OCI-LY3 (cell line): Measurements from ENCODE around the gene C6orf163.

Experiments used
- H2AFZ ChIP-seq: fragments of 200-600, 300-600 bp; shearing (Covaris generic); 2 replicates; pipeline ENCODE4 v1.6.0; 2014; ENCODE audit warnings: antibody characterized with exemption, low read depth, low read length
- H3K27ac ChIP-seq: fragments of 200-600, 300-600 bp; sonication (generic); 2 replicates; pipeline ENCODE4 v1.5.1; 2014; ENCODE audit warnings: mild to moderate bottlenecking, low read length, moderate library complexity, mixed read lengths
- H3K27me3 ChIP-seq: fragments of 200-600, 300-600 bp; sonication (generic); 2 replicates; pipeline ENCODE4 v1.6.1; 2014; ENCODE audit warnings: low read depth, low read length, mixed read lengths
- H3K36me3 ChIP-seq: fragments of 200-600, 300-600 bp; sonication (generic); replicated peaks from 2 replicates; pipeline ENCODE3; 2014; ENCODE audit warnings: low read depth, low read length, mixed read lengths
- H3K4me1 ChIP-seq: fragments of 300-600, 200-600 bp; sonication (generic); 2 replicates; pipeline ENCODE4 v1.6.1; 2014; ENCODE audit warnings: low read length, mixed read lengths
- H3K4me2 ChIP-seq: fragments of 200-600, 300-600 bp; sonication (generic); 2 replicates; pipeline ENCODE4 v1.6.1; 2014; ENCODE audit warnings: low read length, mixed read lengths
- H3K4me3 ChIP-seq: fragments of 300-600, 200-600 bp; sonication (generic); 2 replicates; pipeline ENCODE4 v1.5.1; 2014; ENCODE audit warnings: antibody characterized with exemption, mild to moderate bottlenecking, low read length, moderate library complexity
- H3K79me2 ChIP-seq: fragments of 300-600, 200-600 bp; shearing (Covaris generic); 2 replicates; pipeline ENCODE4 v1.6.1; 2014; ENCODE audit warnings: mild to moderate bottlenecking, low read length, mixed read lengths
- H3K9ac ChIP-seq: fragments of 300-600, 200-600 bp; shearing (Covaris generic); 2 replicates; pipeline ENCODE4 v1.6.0; 2014; ENCODE audit warnings: mild to moderate bottlenecking, low read length, moderate library complexity
- H3K9me3 ChIP-seq: fragments of 200-600, 300-600 bp; shearing (Covaris generic); 2 replicates; pipeline ENCODE4 v1.6.1; 2014; ENCODE audit warnings: low read length, mixed read lengths; ENCODE audit not compliant: insufficient read depth
- H4K20me1 ChIP-seq: fragments of 200-600, 300-600 bp; sonication (generic); 2 replicates; pipeline ENCODE4 v1.6.1; 2016; ENCODE audit warnings: low read length, mixed read lengths; ENCODE audit not compliant: insufficient read depth
- CTCF ChIP-seq: fragments of 200-600, 300-600 bp; sonication (generic); IDR thresholded peaks from 2 replicates; pipeline ENCODE4 v1.5.1; 2014; ENCODE audit warnings: antibody characterized with exemption, low read length, low read depth
- EZH2phosphoT487 ChIP-seq: fragments of 200-600 bp; shearing (Covaris generic); IDR thresholded peaks from 2 replicates; pipeline ENCODE4 v1.6.1; 2018; ENCODE audit warnings: antibody characterized with exemption, mixed run types, low read depth

The C6orf163 gene

DNA sequence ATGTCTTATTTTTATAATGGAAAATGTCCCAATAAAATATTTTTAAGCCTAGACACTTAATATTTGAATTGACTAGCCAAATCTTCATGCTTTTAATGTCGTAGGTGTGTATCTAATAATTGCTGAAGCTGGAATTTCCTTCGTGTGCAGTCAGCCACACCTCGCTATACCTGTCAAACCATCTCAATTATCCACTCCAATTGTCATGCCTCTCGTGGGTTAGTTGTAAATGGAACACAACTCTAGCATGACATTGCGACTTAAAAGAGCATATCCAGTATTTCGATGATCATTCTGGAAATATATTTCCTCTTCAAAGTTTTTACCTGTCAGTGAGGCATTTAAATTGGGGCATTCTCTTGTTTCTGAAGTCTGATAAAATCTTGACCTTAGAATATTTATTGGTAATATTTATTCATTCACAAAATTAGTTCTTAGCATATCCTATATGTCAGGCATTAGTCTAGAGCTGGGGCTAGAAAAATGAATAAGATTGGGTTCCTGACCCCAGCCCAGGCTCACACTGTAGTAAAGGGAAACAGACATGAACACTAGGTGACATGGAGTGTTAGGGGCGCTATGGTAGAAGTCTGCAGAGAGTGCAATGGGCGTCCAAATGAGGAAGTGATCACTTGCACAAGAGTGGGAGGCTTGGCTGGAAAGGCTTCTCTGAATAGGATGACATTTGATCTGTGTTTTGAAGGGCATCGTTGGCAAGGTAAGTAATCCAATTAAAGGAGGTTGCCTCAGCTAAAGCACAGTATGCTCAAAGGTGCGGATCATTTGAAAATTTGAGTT is 52.2 kb downstream of the C6orf163 start:
- no peak for TF ChIP-seq EZH2phosphoT487
- TF ChIP-seq CTCF, result no peak
- no peaks in the 10 kb centered on the region for H4K20me1 ChIP-seq
- no peak overlapping the region for H3K9ac ChIP-seq
- H3K79me2 ChIP-seq, result no peaks in the 10 kb centered on the region
- no peaks in the 10 kb centered on the region for H3K9me3 ChIP-seq
- H3K36me3 ChIP-seq, result no peaks in the 10 kb centered on the region
- no peak overlapping the region for H3K4me2 ChIP-seq
- no peak overlapping the region for H3K4me3 ChIP-seq
- no peak overlapping the region for H3K27ac ChIP-seq
- peaks cover 5% of the 10 kb centered on the region; the same call in 1 of the 2 replicates for H3K4me1 ChIP-seq
- no peak overlapping the region for H2AFZ ChIP-seq
- H3K27me3 ChIP-seq, result no peaks in the 10 kb centered on the region

DNA sequence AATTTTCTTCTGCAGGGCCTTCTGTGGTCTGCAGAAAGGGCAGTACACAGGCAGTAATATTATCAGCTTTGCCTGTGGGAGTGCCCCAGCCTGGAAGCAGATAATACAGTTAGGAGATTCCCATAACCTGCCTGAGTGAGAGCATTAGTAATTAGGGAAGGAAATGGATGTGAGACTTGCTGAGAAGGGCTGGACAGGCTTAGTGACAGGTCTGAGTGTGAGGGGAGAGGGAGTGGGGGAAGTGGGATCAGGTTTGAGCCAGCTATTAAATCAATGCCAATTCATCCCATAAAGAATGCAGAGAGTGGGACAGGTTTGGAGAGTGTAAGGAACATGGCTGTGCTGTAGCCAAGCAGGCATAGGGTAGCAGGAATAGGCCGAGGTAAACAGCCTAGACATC is 53.0 kb downstream of the C6orf163 start:
- no peak overlapping the region for H2AFZ ChIP-seq
- no peaks in the 10 kb centered on the region for H3K79me2 ChIP-seq
- peaks cover 5% of the 10 kb centered on the region; the same call in 1 of the 2 replicates for H3K4me1 ChIP-seq
- no peaks in the 10 kb centered on the region for H3K9me3 ChIP-seq
- H3K27ac ChIP-seq, result no peak overlapping the region
- no peak overlapping the region for H3K9ac ChIP-seq
- H4K20me1 ChIP-seq, result no peaks in the 10 kb centered on the region
- TF ChIP-seq EZH2phosphoT487 (no peak), CTCF (no peak)
- H3K36me3 ChIP-seq, result no peaks in the 10 kb centered on the region
- no peak overlapping the region for H3K4me3 ChIP-seq
- no peaks in the 10 kb centered on the region for H3K27me3 ChIP-seq
- no peak overlapping the region for H3K4me2 ChIP-seq

DNA sequence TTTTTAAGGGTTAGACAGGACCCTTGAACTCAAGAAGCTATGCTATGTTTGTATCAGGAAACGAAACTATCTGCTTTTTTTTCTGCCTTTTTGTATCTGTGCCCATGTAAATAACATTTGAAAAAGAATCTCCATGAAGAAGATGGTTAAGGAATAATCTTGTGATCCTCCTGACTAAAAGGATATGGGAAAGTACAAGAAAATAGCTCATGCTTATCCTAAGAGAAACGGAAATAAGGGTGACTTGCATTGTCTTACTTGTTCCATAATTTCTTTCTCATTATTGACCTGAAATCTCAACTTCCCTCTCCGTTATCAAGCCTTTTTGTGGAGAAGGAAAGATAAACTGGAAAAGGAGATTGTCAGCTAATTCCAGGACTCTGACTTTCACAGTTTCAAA is 57.2 kb downstream of the C6orf163 start:
- no peaks in the 10 kb centered on the region for H4K20me1 ChIP-seq

GRCh38 chr6:87407561-87407900 is 62.9 kb downstream of the C6orf163 start:
- no peak for TF ChIP-seq EZH2phosphoT487
- no peak for TF ChIP-seq CTCF
- H3K79me2 ChIP-seq, result no peaks in the 10 kb centered on the region
- H3K9ac ChIP-seq, result peak overlapping the region; percentile 38; the same call in 1 of the 2 replicates
- peak overlapping the region; percentile 99 for H3K4me3 ChIP-seq
- no peaks in the 10 kb centered on the region for H3K27me3 ChIP-seq
- peak overlapping the region; percentile 95; the same call in 1 of the 2 replicates for H2AFZ ChIP-seq
- H3K9me3 ChIP-seq, result no peaks in the 10 kb centered on the region
- H3K27ac ChIP-seq, result no peak overlapping the region; the same call in 1 of the 2 replicates
- H3K4me2 ChIP-seq, result peak overlapping the region; percentile 93
- no peaks in the 10 kb centered on the region for H4K20me1 ChIP-seq
- H3K36me3 ChIP-seq, result no peaks in the 10 kb centered on the region
- H3K4me1 ChIP-seq, result peaks cover 8% of the 10 kb centered on the region

More for the DNA sequence above, 57.2 kb downstream of the C6orf163 start:
- H3K79me2 ChIP-seq, result no peaks in the 10 kb centered on the region
- H3K4me1 ChIP-seq, result peaks cover 4% of the 10 kb centered on the region; the same call in 1 of the 2 replicates
- H3K27me3 ChIP-seq, result no peaks in the 10 kb centered on the region
- no peak overlapping the region for H3K4me3 ChIP-seq
- H3K4me2 ChIP-seq, result no peak overlapping the region
- no peak overlapping the region for H3K9ac ChIP-seq
- no peaks in the 10 kb centered on the region for H3K9me3 ChIP-seq
- H3K36me3 ChIP-seq, result no peaks in the 10 kb centered on the region
- no peak overlapping the region for H2AFZ ChIP-seq
- no peak overlapping the region for H3K27ac ChIP-seq
- no peak for TF ChIP-seq CTCF
- TF ChIP-seq EZH2phosphoT487, result no peak
